GM12878 (cell line): ENCODE results near the gene VSTM2B.

ENCODE experiments used
- EZH2 ChIP-seq: IDR thresholded peaks from 2 replicates; pipeline ENCODE4 v1.6.1; 2012; ENCODE audit warnings: low read depth, mild to moderate bottlenecking, control low read depth, inconsistent platforms, low read length, borderline replicate concordance; ENCODE audit not compliant: control insufficient read depth
- POLR2A ChIP-seq: IDR thresholded peaks from 2 replicates; pipeline ENCODE4 v1.6.1; 2011; ENCODE audit warnings: low read depth, mild to moderate bottlenecking, low read length
- POLR2AphosphoS5 ChIP-seq: IDR thresholded peaks from 2 replicates; pipeline ENCODE4 v1.6.1; 2011; ENCODE audit warnings: mild to moderate bottlenecking, low read length, inconsistent platforms
- STAT3 ChIP-seq: IDR thresholded peaks from 2 replicates; pipeline ENCODE4 v1.6.1; 2011; ENCODE audit warnings: low read depth, low read length, improper control_type of control experiment
- TCF7 ChIP-seq: IDR thresholded peaks from 2 replicates; pipeline ENCODE4 v1.6.1; 2014; ENCODE audit warnings: antibody characterized with exemption, borderline replicate concordance
- YY1 ChIP-seq: IDR thresholded peaks from 2 replicates; pipeline ENCODE4 v1.6.1; 2011; ENCODE audit warnings: low read depth, mild to moderate bottlenecking, low read length
- TF ChIP-seq, protein P1 (sequence below), 3 experiments: IDR thresholded peaks in 2 of 3; conservative IDR thresholded peaks in 1 of 3; 2 replicates each; pipeline ENCODE4 v1.5.1; 2011; ENCODE audit warnings: low read depth in 3 of 3, low read length in 3 of 3, mild to moderate bottlenecking in 3 of 3, control low read depth in 2 of 3, moderate library complexity in 2 of 3, inconsistent platforms in 1 of 3, mixed read lengths in 1 of 3; ENCODE audit not compliant: control insufficient read depth in 2 of 3, insufficient read depth in 1 of 3; ENCODE audit errors: extremely low read depth in 1 of 3
- TF ChIP-seq, protein P2 (sequence below): fragments of 450-650 bp; IDR thresholded peaks from 2 replicates; pipeline ENCODE4 v1.6.1; 2017; ENCODE audit warnings: mild to moderate bottlenecking, moderate library complexity

DNA sequence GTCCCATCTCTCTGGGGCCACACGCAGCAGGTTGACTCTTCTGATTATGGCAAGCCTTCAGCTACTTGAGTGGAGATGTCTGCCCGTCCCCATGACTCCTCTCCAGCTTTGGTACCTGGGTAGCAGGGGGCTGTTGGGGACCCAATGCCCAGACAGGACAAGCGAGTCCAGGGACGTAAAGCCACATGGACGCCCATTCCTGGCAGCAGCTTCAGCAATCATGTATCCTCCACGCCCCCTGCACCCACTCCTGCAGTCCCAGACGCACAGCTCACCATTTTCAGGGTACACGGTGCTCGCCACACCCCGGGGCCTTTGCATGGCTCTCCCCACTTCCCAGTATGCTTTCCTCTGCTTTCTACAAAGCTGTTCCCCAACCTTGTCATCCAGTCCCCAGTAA is 22.0 kb upstream of the VSTM2B start:
- TF ChIP-seq YY1 (no peak), POLR2A (no peak), POLR2AphosphoS5 (no peak), EZH2 (no peak), TCF7 (no peak), STAT3 (no peak)
- TF ChIP-seq, protein P1, sequence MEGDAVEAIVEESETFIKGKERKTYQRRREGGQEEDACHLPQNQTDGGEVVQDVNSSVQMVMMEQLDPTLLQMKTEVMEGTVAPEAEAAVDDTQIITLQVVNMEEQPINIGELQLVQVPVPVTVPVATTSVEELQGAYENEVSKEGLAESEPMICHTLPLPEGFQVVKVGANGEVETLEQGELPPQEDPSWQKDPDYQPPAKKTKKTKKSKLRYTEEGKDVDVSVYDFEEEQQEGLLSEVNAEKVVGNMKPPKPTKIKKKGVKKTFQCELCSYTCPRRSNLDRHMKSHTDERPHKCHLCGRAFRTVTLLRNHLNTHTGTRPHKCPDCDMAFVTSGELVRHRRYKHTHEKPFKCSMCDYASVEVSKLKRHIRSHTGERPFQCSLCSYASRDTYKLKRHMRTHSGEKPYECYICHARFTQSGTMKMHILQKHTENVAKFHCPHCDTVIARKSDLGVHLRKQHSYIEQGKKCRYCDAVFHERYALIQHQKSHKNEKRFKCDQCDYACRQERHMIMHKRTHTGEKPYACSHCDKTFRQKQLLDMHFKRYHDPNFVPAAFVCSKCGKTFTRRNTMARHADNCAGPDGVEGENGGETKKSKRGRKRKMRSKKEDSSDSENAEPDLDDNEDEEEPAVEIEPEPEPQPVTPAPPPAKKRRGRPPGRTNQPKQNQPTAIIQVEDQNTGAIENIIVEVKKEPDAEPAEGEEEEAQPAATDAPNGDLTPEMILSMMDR (IDR thresholded peaks at IDR 0.05 in 2 of 3, conservative IDR thresholded peaks at IDR 0.05 in 1 of 3; ENCODE audit: control insufficient read depth in 2 of 3, extremely low read depth in 1 of 3, insufficient read depth in 1 of 3, low read depth in 3 of 3, low read length in 3 of 3): no peak
- TF ChIP-seq, protein P2, sequence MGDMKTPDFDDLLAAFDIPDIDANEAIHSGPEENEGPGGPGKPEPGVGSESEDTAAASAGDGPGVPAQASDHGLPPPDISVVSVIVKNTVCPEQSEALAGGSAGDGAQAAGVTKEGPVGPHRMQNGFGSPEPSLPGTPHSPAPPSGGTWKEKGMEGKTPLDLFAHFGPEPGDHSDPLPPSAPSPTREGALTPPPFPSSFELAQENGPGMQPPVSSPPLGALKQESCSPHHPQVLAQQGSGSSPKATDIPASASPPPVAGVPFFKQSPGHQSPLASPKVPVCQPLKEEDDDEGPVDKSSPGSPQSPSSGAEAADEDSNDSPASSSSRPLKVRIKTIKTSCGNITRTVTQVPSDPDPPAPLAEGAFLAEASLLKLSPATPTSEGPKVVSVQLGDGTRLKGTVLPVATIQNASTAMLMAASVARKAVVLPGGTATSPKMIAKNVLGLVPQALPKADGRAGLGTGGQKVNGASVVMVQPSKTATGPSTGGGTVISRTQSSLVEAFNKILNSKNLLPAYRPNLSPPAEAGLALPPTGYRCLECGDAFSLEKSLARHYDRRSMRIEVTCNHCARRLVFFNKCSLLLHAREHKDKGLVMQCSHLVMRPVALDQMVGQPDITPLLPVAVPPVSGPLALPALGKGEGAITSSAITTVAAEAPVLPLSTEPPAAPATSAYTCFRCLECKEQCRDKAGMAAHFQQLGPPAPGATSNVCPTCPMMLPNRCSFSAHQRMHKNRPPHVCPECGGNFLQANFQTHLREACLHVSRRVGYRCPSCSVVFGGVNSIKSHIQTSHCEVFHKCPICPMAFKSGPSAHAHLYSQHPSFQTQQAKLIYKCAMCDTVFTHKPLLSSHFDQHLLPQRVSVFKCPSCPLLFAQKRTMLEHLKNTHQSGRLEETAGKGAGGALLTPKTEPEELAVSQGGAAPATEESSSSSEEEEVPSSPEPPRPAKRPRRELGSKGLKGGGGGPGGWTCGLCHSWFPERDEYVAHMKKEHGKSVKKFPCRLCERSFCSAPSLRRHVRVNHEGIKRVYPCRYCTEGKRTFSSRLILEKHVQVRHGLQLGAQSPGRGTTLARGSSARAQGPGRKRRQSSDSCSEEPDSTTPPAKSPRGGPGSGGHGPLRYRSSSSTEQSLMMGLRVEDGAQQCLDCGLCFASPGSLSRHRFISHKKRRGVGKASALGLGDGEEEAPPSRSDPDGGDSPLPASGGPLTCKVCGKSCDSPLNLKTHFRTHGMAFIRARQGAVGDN: no peak
